Retinal pigment epithelial cell (primary cell): ENCODE data around the gene NADK2.

Experiments used
- DNase-seq: peaks from one replicate; pipeline ENCODE4 v3.0.0-alpha.2; 2010; ENCODE audit warnings: low read depth
- H3K4me3 ChIP-seq: 2 replicates; pipeline ENCODE4 v1.5.1; 2011; ENCODE audit warnings: mild to moderate bottlenecking, low read length, control low read depth, moderate library complexity
- TF ChIP-seq, protein P1 (sequence below): conservative IDR thresholded peaks from 2 replicates; pipeline ENCODE4 v1.5.1; 2011; ENCODE audit warnings: low read depth, low read length, control low read depth, inconsistent platforms

NADK2 gene

DNA sequence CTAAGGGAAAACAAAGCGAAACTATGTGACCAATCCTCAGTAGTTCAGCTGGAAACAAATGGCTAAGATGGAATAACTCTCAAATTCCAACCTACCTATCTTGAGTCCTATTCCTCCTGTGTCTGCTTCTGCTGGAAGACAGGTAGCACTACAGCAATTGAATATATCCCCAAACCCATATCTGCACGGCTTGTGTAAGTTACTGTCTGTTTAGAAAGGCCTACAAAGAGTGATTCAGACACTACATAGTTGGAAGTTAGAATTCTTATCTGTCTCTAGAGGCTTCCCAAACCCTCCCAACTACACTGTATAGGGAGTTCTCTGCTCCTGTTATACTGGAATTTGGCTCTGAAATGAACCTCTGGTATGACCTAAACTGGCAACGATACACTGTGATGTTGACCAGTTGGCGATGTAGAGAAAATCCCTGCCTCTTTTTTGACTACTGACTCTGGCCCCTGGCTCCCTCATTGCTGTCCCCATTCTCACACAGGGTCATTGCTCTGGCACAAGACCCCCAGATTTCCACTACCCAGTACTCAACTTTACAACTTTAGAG is 22.6 kb upstream of the NADK2 start:
- TF ChIP-seq, protein P1, sequence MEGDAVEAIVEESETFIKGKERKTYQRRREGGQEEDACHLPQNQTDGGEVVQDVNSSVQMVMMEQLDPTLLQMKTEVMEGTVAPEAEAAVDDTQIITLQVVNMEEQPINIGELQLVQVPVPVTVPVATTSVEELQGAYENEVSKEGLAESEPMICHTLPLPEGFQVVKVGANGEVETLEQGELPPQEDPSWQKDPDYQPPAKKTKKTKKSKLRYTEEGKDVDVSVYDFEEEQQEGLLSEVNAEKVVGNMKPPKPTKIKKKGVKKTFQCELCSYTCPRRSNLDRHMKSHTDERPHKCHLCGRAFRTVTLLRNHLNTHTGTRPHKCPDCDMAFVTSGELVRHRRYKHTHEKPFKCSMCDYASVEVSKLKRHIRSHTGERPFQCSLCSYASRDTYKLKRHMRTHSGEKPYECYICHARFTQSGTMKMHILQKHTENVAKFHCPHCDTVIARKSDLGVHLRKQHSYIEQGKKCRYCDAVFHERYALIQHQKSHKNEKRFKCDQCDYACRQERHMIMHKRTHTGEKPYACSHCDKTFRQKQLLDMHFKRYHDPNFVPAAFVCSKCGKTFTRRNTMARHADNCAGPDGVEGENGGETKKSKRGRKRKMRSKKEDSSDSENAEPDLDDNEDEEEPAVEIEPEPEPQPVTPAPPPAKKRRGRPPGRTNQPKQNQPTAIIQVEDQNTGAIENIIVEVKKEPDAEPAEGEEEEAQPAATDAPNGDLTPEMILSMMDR = no peak
- no peak for DNase-seq
- no peak overlapping the region for H3K4me3 ChIP-seq

DNA sequence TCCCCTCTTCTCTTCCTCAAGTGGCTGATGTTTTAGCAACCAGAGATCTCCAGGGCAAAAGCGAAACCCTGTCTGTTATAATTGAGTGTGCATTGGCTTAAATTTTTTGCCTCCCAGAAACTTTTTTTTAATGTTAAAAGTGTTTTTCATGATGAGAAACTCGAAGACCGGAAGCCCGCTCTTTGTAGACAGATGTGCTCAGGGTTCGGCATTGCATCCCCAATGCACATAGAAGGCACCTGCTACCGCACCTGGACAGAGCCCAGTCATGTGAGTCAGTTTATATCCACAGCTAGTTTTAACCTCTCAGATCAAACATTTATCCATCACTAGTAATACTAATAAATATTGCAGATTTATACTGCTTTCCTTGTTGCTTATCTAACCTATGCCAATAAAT is 19.5 kb upstream of the NADK2 start:
- TF ChIP-seq, protein P1 = no peak
- DNase-seq = no peak
- no peak overlapping the region for H3K4me3 ChIP-seq

DNA sequence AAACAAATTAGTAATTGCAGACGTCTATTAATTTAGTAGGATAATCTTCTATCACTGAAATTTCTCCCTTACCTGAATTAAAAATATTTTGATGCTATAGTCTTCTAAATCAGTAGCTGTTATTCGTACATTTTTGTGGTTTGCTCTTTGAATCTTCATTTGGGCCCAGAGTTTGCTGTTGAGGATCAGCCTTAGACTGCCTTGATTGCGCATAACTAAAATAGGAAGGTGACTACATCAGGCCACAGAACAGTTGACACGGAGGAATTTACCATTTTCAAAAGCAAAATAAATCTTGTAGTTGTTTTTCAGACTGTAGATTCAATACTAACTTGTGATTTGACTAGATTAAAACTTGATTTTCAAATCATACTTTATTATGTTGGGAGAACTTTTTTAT is 11.8 kb upstream of the NADK2 start:
- no peak for DNase-seq
- no peak overlapping the region for H3K4me3 ChIP-seq
- TF ChIP-seq, protein P1 = no peak

DNA sequence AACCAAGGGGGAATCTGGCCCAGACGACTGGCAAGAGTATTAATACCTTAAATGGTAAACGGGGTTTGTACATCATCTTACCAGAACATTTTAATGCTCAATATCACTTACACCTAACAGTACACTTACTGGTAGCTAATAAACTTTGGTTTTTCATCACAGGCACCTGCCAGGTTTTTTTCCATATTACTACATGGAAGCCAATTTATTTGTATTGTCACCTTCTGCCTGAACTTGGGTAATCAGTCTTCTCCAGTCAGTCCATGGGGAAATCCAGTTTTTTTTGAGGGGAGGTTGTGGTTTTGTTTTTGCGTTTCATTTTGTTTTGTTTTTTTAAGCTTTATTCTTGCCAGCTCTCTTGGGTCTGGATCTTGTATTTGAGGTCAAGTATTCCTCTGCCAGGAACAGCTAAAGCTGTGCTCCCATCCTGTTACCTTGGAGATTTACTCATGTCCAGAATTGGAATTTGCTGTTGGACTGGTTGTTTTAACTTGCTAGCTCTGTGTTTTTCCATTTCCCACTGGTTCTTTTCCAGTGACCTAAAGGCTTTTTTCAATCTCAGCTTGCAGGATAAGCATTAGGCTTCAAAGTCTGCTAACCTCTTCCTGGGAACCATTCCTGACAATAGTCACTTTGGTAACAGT is 11.1 kb upstream of the NADK2 start:
- TF ChIP-seq, protein P1 = no peak

DNA sequence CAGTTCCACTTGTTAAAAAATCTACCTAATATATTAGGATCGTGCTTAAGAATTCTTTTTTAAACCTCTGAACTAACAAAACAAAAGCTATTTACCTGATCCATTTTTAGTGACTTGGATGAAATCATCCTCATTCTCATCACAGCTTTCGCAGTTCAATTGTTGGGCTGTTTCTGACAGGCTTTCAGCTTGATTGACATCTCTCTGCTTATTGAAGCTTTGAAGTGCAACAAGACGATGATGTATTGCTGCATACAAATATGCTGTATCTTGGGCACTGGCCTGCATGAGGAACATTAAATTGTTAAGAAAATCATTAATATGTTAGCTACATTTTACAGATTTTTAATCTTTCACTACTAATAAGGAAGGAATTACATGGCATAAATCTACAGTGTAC is 9.5 kb upstream of the NADK2 start:
- TF ChIP-seq, protein P1 = no peak
- H3K4me3 ChIP-seq = no peak overlapping the region
- DNase-seq = no peak

More for the DNA sequence above, 11.1 kb upstream of the NADK2 start:
- no peak for DNase-seq
- H3K4me3 ChIP-seq = no peak overlapping the region

DNA sequence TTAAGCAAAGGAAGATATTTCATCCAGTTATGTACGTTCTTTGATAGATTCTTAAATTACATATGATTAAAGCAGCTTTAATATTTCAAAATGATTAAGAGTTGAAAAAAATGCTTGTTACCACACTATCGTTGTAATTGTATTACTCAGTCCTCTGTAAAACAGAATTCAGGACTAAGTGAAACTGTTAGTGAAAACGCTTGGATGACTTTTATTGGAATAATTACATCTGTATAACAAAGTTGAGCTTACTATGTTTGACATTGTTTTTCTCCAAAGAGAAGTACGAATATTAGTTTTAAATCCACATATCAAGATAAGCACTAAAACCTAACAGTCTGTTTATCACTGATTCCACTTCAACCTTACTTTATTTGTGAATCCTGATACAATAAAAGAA is 8.7 kb upstream of the NADK2 start:
- no peak for DNase-seq
- TF ChIP-seq, protein P1 = no peak
- no peak overlapping the region for H3K4me3 ChIP-seq
